BE2C (cell line): ENCODE data around the gene IDE.
"Not testable (repeated sequence)": the region's sequence is repeated elsewhere in the genome, so short reads cannot be mapped to it uniquely, and the experiment has no call there.

Experiments
- DNase-seq: peaks from one replicate; pipeline ENCODE4 v3.0.0-alpha.2; 2020
- H3K27me3 ChIP-seq: fragments of 250-450 bp; sonication (Bioruptor Pico); 2 replicates; pipeline ENCODE4 v1.5.1; 2020; ENCODE audit warnings: mild to moderate bottlenecking
- H3K36me3 ChIP-seq: fragments of 250-450 bp; sonication (Bioruptor Pico); 2 replicates; pipeline ENCODE4 v1.5.1; 2020; ENCODE audit warnings: mild to moderate bottlenecking
- H3K4me1 ChIP-seq: fragments of 250-450 bp; sonication (Bioruptor Pico); 2 replicates; pipeline ENCODE4 v1.5.1; 2020
- H3K4me3 ChIP-seq: 2 replicates; pipeline ENCODE4 v1.5.1; 2011; ENCODE audit warnings: low read depth, low read length
- H3K9me3 ChIP-seq: fragments of 250-450 bp; sonication (Bioruptor Pico); 2 replicates; pipeline ENCODE4 v1.5.1; 2020
- TF ChIP-seq, protein P1 (sequence below): IDR thresholded peaks from 2 replicates; pipeline ENCODE4 v1.5.1; 2012; ENCODE audit warnings: mild to moderate bottlenecking, low read depth, low read length

IDE gene

DNA sequence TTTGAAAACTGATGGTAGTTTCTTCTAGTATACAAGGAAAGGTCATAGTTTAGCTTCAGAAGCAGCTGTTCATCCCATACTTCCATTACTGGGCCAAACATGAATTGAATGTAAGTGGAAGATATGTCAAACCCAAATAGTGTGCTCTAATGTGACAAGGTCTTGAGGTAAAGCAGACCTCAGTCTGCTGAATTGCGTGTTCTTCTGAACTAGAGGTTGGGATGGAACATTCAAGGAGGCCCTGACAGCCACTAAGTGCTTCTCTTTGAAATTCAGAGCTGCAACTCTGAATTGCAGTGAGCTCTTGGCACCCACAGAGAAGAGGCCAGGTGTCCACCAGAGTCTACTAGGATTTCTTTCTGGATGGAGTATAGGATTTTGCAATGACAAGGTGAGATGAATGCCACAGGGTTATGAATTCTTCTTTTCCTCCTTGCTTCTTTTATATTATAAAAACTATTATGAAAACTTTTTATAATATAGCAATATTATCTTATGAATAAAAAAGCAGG, 98.5 kb downstream of the IDE start:
- H3K4me3 ChIP-seq: no peak overlapping the region
- DNase-seq: no peak
- peaks cover 8% of the 10 kb centered on the region for H3K36me3 ChIP-seq

DNA sequence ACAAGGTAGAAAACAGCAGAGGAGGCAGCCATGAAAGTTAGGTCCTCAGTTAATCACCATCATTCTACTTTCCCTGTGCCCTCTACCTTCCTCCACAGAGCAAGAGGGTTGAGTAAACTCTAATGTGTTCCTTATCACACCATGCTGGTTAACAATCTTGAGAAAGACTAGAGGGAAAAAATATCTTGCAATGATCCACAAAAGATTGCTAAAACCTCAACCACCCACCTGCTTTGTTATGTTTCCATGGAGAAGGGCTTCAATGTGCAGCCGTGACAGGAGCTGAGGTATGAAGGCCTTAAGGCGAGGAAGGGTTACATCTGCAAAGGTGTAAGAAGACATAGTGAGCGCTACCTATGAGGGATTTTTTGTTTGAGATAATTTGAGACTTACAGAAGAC, 103.9 kb downstream of the IDE start:
- Histone ChIP-seq H3K36me3 (peaks cover 15% of the 10 kb centered on the region; the same call in 1 of the 2 replicates), H3K9me3 (no peaks in the 10 kb centered on the region), H3K4me1 (no peaks in the 10 kb centered on the region), H3K4me3 (no peak overlapping the region), H3K27me3 (no peaks in the 10 kb centered on the region)
- DNase-seq: no peak
- TF ChIP-seq, protein P1, sequence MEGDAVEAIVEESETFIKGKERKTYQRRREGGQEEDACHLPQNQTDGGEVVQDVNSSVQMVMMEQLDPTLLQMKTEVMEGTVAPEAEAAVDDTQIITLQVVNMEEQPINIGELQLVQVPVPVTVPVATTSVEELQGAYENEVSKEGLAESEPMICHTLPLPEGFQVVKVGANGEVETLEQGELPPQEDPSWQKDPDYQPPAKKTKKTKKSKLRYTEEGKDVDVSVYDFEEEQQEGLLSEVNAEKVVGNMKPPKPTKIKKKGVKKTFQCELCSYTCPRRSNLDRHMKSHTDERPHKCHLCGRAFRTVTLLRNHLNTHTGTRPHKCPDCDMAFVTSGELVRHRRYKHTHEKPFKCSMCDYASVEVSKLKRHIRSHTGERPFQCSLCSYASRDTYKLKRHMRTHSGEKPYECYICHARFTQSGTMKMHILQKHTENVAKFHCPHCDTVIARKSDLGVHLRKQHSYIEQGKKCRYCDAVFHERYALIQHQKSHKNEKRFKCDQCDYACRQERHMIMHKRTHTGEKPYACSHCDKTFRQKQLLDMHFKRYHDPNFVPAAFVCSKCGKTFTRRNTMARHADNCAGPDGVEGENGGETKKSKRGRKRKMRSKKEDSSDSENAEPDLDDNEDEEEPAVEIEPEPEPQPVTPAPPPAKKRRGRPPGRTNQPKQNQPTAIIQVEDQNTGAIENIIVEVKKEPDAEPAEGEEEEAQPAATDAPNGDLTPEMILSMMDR: no peak

More for the DNA sequence above, 98.5 kb downstream of the IDE start:
- no peaks in the 10 kb centered on the region for H3K4me1 ChIP-seq
- no peaks in the 10 kb centered on the region for H3K27me3 ChIP-seq
- no peaks in the 10 kb centered on the region for H3K9me3 ChIP-seq
- TF ChIP-seq, protein P1: no peak

DNA sequence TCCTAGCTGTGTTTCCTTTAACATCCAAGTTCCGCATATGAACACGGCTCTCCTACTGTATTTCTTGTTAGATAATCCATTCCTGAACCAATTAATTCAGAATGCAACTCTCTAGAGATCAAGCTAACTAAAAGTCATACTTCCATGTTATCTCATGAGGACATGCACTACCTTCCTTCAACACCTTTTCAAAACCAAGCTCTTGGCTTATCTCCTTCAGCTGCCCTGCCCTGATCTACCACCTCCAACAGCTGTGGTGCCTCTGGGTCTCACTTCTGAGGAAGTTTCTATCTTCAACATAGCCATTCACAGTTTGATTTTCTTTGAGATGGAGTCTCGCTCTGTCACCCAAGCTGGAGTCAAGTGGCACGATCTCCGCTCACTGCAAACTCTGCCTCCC, 109.5 kb downstream of the IDE start:
- peaks cover 30% of the 10 kb centered on the region for H3K36me3 ChIP-seq
- H3K4me1 ChIP-seq: no peaks in the 10 kb centered on the region
- TF ChIP-seq, protein P1: no peak
- H3K9me3 ChIP-seq: no peaks in the 10 kb centered on the region
- H3K4me3 ChIP-seq: no peak overlapping the region
- no peak for DNase-seq
- no peaks in the 10 kb centered on the region for H3K27me3 ChIP-seq

DNA sequence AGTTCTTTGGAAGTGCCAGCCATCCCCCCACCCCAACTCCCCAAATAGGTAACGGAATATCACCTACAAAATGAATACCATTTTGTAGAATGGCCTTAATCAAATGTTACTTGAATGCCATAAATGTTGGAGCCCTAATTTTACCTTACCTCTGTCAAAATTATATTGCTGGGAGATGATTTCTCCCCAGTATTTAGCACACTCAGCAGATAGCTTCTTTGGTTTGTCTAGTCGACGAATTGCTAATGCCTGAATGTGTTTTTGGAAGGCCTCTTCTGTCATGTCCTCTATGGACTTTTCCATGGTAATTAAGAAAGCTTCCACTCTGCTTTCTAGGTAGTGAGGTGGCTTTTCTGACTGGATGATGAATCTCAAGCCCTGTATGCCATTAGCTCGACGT, 110.3 kb downstream of the IDE start:
- no peaks in the 10 kb centered on the region for H3K9me3 ChIP-seq
- H3K27me3 ChIP-seq: no peaks in the 10 kb centered on the region
- H3K4me3 ChIP-seq: no peak overlapping the region
- H3K4me1 ChIP-seq: no peaks in the 10 kb centered on the region
- H3K36me3 ChIP-seq: peaks cover 31% of the 10 kb centered on the region
- TF ChIP-seq, protein P1: no peak
- DNase-seq: no peak

DNA sequence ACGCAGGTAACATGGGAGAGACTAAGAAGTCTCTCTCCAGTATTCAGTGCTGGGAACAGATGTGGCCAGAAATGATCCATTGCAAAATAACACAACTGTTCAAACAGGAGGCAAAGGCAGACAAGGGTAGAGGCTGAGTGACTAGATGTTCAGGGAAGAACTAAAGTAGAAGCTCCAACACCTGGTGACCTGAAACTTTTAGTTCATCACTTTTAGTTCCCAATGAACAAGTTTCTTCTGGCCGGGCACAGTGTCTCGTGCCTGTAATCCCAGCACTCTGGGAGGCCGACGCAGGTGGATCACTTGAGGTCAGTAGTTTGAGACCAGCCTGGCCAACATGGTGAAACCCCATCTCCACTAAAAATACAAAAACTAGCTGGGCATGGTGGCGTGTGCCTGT, 118.9 kb downstream of the IDE start:
- H3K27me3 ChIP-seq, DNase-seq, H3K9me3 ChIP-seq, H3K4me3 ChIP-seq, H3K4me1 ChIP-seq: not testable (repeated sequence)
- peaks cover 30% of the 10 kb centered on the region for H3K36me3 ChIP-seq

DNA sequence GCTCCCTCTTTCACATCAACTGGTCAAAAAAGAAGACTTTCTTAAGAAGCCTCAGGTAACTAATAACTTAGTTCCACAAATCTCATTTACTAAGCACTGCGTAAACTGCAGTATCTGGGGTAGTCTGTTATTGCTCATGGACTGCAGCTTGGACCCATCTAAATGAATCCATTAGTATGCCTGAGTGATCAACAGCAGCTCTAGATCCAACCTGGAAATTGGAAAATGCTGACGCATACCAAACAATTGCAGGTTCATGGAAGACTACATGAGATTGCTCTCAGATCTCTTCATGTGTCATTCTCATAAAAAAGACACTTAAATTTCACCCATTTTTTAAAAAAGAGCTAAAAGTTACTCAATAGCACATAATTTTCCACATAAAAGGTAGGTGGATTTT, 121.6 kb downstream of the IDE start:
- TF ChIP-seq, protein P1: no peak
- no peak overlapping the region for H3K4me3 ChIP-seq
- no peaks in the 10 kb centered on the region for H3K4me1 ChIP-seq
- H3K27me3 ChIP-seq: no peaks in the 10 kb centered on the region
- no peaks in the 10 kb centered on the region for H3K9me3 ChIP-seq
- peaks cover 21% of the 10 kb centered on the region for H3K36me3 ChIP-seq
- no peak for DNase-seq

DNA sequence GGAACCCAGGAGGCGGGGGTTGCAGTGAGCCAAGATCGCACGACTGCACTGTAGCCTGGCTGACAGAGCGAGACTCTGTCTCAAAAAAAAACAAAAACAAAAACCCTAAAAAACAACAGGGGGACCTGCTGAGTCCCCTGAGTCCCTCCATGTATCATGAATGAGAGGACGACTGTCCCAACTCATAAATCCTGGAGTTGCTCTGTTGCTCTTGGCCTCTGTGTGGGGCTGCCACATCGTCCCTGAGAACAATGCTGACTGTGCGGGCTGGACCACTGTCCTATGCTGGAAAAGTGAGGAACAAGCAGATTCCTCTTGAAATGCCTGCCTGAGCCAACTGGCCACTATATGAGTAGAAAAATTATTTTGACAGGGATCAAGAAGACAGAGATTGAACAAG, 122.5 kb downstream of the IDE start:
- Histone ChIP-seq H3K27me3 (no peaks in the 10 kb centered on the region), H3K36me3 (peaks cover 21% of the 10 kb centered on the region)
- DNase-seq: no peak

More for the DNA sequence above, 122.5 kb downstream of the IDE start:
- Histone ChIP-seq H3K9me3 (no peaks in the 10 kb centered on the region), H3K4me1 (no peaks in the 10 kb centered on the region), H3K4me3 (no peak overlapping the region)
- TF ChIP-seq, protein P1: no peak
